AG08395 (cell line): ENCODE data around the gene SAPCD2.
"Not testable (repeated sequence)": the region's sequence is repeated elsewhere in the genome, so short reads cannot be mapped to it uniquely, and the experiment has no call there.

Experiments
- DNase-seq: peaks from one replicate; pipeline ENCODE4 v3.0.0; 2012; ENCODE audit warnings: mixed read lengths, low spot score

SAPCD2 gene

GRCh38 chr9:137064880-137065164, 5.5 kb downstream of the SAPCD2 start:
- no peak for DNase-seq

GRCh38 chr9:137064027-137064879, 6.1 kb downstream of the SAPCD2 start:
- DNase-seq = peak; percentile 69

- DNase-seq = no peak
These were observed 6.9 kb downstream of the SAPCD2 start for GRCh38 chr9:137063311-137064026.

GRCh38 chr9:137062798-137063197, 7.6 kb downstream of the SAPCD2 start:
- not testable (repeated sequence) for DNase-seq

GRCh38 chr9:137062384-137062783, 8.0 kb downstream of the SAPCD2 start:
- no peak for DNase-seq

- DNase-seq = no peak
These were observed 11.7 kb downstream of the SAPCD2 start for GRCh38 chr9:137058521-137059234.

- DNase-seq = no peak
These were observed 12.8 kb downstream of the SAPCD2 start for GRCh38 chr9:137057545-137057944.

- DNase-seq = no peak
These were observed 13.5 kb downstream of the SAPCD2 start for GRCh38 chr9:137056739-137057415.

- peak; percentile 67 for DNase-seq
These were observed 14.7 kb downstream of the SAPCD2 start for GRCh38 chr9:137055385-137056364.

GRCh38 chr9:137054932-137055384, 15.4 kb downstream of the SAPCD2 start:
- no peak for DNase-seq

- no peak for DNase-seq
These were observed 16.1 kb downstream of the SAPCD2 start, which contains the start of gene ENTPD2 for GRCh38 chr9:137053944-137054931. ENTPD2 (minus strand) TSS chr9:137054061; CDS start chr9:137053997, 64 bp downstream.

- no peak for DNase-seq
These were observed 17.1 kb downstream of the SAPCD2 start for GRCh38 chr9:137052998-137053943.

GRCh38 chr9:137052293-137052692, 18.1 kb downstream of the SAPCD2 start:
- no peak for DNase-seq

- no peak for DNase-seq
These were observed 19.1 kb downstream of the SAPCD2 start for GRCh38 chr9:137051145-137051724.

- DNase-seq = no peak
These were observed 19.8 kb downstream of the SAPCD2 start for GRCh38 chr9:137050570-137050969.

GRCh38 chr9:137049544-137050449, 20.6 kb downstream of the SAPCD2 start:
- DNase-seq = peak; percentile 55
